Tibial nerve (tissue), 3 donors: ENCODE data around the gene RANBP6.

Experiments used
- CTCF ChIP-seq, 5 experiments: fragments of 200-600 bp in 3 of 5; fragments of 450-650 bp in 2 of 5; sonication (generic) in 3 of 5; IDR thresholded peaks; one replicate each; pipeline ENCODE4 v1.5.1; 2016 to 2019; ENCODE audit warnings: antibody characterized with exemption in 5 of 5, mild to moderate bottlenecking in 3 of 5, moderate library complexity in 2 of 5
- POLR2A ChIP-seq, 2 donors: fragments of 450-650 bp; IDR thresholded peaks; one replicate each; pipeline ENCODE4 v1.6.1; 2017; ENCODE audit warnings: antibody characterized with exemption in 2 of 2, mild to moderate bottlenecking in 2 of 2, moderate library complexity in 2 of 2

- TF ChIP-seq POLR2A (IDR thresholded peaks at IDR 0.05) (no peak), CTCF (IDR thresholded peaks at IDR 0.05) (no peak)
Observed at GRCh38 chr9:6051511-6051950, 36.1 kb upstream of the RANBP6 start.
